GM19324 (cell line): ENCODE measurements around the gene CREB1.
"Not testable (repeated sequence)": the region's sequence is repeated elsewhere in the genome, so short reads cannot be mapped to it uniquely, and the experiment has no call there.

ENCODE experiments used
- ATAC-seq: cut with Tn5 transposase; IDR thresholded peaks from one replicate; pipeline ENCODE4 v1.9.1; 2021; ENCODE audit warnings: mild to moderate bottlenecking, moderate library complexity; ENCODE audit not compliant: unreplicated experiment, low FRiP score

The CREB1 gene

GRCh38 chr2:207646582-207646981, 116.8 kb downstream of the CREB1 start:
- ATAC-seq = not testable (repeated sequence)
